GM19324 (cell line): ENCODE measurements around the gene UCN2.
"Not testable (repeated sequence)": the region's sequence is repeated elsewhere in the genome, so short reads cannot be mapped to it uniquely, and the experiment has no call there.

ENCODE experiments used
- ATAC-seq: cut with Tn5 transposase; IDR thresholded peaks from one replicate; pipeline ENCODE4 v1.9.1; 2021; ENCODE audit warnings: mild to moderate bottlenecking, moderate library complexity; ENCODE audit not compliant: unreplicated experiment, low FRiP score

UCN2 gene

DNA sequence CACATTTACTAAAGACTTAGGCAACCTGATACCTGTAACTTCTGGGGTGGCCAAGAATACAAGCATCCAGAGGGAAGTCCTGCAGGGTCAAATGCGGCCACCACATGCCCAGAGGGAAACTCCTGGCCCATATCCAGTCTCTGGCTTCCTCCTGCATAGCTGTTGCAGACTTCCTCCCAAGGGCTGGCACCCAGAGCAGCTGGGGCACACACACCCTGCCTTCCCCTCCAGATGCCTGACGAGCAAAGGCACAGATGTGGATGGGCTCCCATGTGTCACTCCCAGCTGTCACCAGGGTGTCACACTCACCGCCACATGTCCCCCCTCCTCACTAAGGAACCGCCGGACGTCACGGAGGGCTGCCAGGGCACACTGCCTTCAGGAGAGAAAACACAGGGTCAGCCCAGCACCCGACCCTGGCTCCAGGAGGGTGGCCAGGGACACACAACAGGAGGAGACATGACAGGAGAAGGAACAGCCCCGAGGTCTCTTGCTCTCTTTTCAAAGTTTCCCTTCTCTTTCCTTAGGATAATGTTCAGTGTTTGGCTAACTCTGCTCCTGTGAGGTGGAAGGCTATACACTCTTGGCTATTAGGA is 20.2 kb downstream of the UCN2 start:
- no peak for ATAC-seq

DNA sequence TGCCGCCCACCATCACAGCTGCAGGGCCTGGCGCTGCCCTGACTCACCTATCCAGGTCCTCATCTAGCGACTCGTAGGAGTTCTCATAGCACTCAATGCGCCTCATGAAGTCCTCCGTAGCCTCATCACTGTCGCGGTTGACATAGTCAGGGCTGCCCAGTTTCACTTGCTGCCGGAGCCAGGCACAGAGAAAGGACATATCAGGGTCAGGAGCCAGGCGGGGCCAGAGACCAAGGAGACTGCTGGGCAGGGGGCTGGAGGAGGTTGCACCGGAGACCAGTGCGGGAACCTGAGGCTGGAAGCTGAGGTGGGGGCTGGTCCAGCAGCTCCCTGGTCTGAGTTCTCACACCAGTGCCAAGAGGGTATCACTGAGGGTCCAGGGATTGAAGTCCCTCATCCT is 25.1 kb downstream of the UCN2 start:
- no peak for ATAC-seq

DNA sequence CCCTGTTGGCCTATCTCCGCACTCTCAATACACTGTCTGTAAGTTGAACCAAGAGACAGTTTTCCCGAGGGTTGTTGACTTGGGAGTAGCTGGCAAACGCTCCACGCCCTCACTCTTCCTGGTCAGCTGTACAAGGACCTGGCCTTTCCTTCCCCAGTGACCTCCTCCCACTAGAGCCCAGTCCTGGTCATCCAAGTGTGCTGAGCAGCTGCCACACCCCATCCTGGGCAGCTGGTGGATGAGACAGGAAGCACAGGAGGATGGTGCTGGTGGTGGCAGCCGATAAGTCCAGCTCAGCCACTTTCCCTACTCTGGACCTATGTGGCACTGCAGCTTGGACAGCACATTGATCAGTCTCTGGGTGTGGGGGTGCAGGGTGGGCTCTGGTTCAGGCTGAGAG is 26.8 kb downstream of the UCN2 start:
- ATAC-seq: no peak

DNA sequence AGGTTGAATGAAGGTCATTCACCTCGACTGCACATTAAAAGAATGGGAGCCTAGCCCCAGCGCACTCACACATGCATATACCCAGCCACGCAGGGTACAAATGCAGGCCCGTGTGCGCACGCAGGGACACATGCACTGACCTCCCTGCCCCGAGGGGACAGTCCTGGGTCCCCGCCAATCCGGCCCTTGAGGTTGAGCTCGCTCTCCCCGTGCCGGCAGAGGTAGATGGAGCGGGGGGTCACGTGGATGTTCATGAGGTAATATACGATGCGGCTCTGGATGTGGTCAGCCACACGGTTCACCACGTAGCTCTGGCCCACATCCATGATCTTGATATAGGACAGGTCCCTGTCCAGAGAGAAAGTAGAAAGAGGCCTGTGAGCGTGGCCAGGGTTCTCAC is 27.5 kb downstream of the UCN2 start:
- ATAC-seq: no peak

DNA sequence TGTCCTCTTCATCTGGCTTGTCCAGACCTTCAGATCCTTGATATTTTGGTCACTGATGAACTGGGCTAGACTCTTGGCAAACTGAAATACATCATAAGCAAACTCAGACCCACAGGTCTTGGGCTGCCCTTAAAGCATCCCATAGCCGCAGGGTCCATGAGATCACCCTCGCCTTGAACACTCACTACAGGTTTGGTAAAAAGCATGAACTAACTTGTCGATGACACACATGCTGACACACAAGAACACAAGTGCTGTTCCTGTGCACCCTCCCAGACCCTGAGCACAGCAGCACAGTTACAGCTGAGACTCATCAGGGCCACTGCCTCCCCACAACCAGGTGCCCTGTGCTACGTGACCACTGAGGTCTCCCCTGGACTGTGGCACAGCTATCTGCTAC is 28.0 kb downstream of the UCN2 start:
- no peak for ATAC-seq

DNA sequence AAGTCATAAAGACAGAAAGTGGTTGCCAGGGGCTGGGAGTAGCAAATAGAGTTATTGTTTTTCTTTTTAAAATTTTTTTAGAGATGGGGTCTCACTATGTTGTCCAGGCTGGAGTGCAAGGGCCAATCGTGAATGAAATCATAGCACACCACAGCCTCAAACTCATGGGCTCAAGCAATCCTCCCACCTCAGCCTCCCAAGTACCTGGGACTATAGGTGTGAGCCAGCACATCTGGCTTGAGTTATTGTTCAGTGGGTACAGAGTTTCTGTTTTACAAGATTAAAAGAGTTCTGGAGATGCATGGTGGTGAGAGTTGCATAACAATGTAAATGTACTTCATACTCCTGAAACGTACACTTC is 30.6 kb downstream of the UCN2 start:
- ATAC-seq: no peak

DNA sequence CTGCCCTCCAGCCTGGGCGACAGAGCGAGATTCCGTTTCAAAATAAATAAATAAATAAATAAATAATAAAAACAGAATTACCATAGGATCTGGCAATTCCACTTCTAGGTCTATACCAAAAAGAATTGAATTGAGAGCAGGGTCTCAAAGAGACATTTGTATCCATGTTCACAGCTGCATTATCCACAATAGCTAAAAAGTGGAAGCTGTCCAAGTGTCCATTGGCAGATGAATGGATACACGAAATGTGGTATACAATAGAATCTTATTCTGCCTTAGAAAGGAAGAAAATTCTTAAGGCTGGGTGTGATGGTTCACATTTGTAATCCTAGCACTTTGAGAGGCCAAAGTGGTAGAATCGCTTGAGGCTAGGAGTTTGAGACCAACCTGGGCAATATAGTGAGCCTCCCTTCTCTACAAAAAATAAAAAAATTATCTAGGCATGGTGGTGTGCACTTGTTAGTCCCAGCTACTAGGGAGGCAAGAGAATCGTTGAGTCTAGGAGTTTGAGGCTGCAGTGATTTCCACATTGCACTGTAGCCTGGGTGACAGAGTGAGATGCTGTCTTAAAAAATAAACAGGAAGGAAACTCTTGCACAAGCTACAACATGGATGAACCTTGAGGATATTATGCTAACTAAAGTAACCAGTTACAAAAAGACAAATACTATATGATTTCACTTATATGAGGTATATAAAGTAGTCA is 31.2 kb downstream of the UCN2 start:
- no peak for ATAC-seq

DNA sequence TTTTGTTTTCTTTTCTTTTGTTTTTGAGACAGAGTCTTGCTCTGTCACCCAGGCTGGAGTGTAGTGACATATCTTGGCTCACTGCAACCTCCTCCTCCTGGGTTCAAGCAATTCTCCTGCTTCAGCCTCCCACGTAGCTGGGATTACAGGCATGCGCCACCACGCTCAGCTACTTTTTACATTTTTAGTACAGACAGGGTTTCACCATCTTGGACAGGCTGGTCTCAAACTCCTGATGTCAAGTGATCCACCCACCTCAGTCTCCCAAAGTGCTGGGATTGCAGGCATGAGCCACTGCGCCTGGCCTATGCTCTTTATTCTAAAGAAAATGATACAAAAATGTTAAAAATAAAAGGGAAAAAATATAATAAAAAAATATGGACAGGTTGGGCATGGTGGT is 32.9 kb downstream of the UCN2 start:
- not testable (repeated sequence) for ATAC-seq

DNA sequence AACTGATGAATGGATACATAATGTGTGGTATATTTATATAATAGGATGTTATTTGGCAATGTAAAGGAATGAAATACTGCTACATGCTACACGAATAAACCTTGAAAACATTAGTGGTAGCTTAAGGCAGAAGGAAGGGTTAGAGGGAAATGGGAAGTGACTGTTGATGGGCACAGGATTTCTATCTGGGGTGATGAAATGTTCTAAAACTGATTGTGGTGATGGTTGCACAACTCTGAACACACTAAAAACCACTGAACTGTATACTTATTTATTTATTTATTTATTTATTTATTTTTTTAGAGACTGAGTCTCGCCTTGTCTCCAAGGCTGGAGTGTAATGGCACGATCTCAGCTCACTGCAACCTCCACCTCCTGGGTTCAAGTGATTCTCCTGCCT is 34.8 kb downstream of the UCN2 start:
- no peak for ATAC-seq

DNA sequence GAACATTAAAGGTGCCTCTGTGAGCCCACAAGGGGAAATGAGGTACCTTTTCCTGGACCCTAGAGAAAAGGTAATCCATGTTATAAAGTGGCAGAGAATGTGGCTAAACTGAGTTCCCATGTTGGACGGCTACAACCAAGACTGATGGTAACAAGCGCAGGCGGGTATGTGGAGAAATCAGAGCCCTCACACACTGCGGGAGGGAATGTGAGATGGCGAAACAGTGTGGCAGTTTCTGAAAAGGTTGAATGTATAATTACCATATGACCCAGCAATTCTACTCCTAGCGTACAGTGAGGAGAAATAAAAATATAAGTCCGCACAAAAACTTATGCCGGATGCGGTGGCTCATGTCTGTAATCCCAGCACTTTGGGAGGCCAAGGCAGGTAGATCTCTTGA is 35.5 kb downstream of the UCN2 start:
- ATAC-seq: no peak

DNA sequence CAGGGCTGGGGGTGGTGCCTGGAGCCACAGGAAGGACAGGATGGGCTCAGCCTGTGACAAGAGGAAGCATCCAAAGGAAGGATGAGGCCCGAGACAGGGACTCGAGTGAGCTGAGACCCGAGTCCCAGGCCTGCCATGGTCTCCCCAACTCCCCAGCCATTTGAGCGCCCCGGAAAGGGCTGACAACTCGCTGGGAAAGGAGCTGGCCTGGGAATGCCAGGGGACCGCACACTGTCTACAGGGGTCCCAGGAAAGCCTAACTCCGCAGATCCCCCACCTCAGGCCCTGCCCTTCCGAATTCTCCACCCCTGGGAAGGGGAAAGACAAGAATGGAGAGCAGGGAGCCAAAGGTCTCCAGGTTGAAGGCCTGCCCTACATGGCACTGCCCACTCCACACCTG is 38.6 kb downstream of the UCN2 start:
- no peak for ATAC-seq

DNA sequence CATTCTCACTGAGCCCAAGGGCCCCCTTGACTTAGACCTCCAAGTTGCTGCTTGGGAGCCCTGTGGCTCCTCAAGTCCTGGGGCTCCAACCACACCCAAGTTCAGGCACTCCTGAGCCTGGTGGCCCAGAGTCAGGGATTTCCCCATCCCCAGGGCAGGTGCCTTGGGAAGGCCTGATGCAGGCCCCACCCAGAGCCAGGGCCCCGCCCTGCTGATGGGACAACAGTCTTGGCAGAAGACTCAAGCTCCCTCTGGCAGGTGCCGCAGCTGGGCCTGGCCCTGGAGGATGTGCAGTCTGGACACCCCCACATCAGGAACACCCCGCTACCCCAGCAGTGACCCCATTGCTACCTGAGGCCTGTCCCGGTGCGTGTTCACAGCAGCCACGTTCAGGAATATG is 41.9 kb downstream of the UCN2 start:
- no peak for ATAC-seq

DNA sequence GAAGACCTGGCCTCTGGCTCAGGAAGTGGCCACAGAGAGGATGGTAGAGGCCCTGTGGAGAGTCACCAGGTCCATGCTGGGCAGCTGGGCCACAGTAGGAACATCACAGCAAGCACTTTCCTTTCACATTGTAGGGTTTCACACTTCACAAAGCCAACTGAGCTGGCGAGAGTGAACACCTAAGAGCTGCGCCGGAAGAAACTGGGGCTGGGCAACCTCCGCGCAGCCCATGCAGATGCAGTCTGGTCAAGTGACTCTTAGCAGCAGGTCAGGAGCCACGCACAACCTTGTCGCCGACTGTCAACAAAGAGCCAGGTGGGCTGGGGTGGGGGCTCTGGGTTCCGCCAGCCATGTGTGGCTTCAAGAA is 44.3 kb downstream of the UCN2 start:
- ATAC-seq: no peak

DNA sequence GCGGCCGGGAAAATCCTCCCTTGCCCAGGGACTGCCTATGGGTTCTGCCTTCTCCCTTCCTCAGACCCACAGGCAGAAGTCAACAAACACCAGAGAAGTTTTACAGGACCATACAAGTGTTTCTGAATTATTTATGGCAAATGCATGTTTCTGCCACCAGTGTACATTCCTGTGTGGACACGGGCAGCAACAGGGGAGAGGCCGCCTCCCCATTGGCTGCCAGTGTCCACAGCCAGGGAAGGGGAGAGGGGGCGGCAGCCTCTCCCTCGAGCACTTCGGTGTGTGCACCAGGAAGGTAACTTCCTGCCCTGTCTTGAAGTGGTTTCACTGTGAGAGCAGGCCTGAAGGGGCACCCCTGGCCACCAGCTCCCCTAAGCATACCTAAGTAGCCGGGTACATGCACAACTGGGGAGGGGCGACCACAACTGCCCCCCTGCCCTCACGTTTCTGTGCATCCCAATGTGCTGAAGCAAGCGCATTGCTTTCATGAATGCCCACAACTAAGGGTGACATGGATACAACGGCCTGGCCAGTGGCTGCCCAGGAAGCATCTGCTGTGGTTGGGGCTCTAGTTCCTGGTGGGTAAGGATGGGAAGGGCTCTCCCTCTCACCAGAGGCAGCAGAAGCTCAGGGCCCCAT is 44.8 kb downstream of the UCN2 start:
- no peak for ATAC-seq

DNA sequence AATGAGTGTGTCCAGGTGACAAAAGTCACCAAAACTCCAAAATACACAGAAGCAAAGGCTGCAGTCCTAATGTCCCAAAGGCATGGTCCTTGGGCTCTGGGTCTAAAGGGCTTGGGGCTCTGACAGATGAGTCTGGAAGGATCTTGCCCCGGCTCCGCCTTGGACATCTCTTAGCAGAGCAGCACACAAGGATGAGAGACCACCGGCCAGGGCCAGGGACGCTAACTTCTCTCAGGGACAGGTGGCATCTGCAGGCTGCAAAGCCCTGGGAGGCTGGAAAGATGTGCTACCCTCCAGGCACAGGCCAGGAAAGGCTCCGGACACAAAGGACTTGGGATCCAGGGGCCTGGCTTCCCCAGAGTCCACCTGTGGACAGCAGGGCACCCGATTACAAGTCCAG is 45.5 kb downstream of the UCN2 start:
- no peak for ATAC-seq

DNA sequence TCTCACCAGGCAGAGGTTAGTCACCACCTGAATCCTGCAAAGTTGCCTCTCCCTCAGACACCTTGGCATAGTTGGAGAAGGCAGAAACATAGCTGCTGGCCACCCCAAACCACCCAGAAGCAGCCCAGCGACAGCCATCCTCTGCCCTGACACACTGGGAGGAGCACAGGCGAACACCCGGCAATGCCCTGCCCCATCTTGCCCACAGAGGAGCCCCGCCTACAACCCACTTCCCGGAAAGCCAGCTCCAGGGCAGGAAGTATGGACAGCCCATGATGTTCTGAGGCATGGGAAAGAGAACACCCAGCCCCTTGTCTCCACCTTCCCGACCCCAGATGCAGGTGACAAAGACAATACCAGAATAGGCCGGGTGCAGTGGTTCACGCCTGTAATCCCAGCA is 47.0 kb downstream of the UCN2 start:
- no peak for ATAC-seq

DNA sequence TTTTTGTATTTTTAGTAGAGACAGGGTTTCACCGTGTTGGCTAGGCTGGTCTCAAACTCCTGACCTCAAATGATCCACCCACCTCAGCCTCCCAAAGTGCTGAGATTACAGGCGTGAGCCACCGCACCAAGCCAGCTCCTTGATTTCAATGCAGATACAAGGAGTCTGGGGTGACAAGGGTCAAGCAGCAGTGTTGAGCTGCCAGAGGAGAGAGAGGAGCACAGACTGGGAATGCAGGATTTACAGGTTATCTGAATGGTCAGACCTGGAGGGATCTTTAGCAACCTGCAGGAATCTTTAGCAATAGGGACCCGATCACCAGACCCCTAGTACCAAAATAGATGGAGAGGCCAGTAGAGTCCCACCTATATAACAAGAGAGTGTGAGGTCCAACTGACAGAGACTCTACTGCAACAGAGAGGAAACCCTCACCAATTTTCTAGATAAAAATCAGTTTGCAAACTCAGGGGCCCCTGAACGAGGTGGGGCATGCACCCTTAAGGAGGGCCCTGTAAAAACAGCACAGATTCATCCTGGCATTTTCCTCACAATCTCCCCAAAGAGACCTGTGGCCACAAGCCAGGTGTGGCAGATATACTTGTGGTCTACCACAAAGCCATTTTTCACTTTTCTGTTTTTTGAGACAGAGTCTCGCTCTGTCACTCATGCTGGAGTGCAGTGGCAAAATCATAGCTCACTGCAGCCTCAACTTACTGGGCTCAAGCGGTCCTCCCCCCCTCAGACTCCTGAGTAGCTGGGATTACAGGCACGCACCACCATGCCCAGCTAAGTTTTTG is 49.0 kb downstream of the UCN2 start:
- ATAC-seq: no peak
